ENCODE results near the gene HTATSF1.
A peak's percentile ranks its signal among the peaks of the same experiment; 100 is the strongest.

The HTATSF1 gene

DNA sequence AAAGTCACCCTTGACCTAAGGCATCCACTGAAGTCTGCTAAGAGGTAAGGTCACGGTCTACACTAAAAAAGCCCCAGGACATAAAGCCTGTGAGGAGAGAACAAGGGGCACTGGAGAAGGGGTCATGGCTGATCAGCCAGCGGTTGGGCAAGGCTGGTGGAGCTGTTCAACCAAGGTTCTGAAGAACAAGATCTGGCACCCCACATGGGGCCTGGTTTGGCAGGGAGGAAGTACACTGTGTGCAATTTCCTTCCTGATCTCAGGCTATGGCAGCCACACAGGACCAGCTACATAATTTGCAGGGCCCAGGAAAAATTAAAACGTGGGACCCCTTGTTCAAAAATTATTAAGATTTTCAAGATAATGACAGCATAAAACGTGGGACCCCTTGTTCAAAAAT is 23.7 kb upstream of the HTATSF1 start:
- peaks cover 7% of the 10 kb centered on the region for H3K9me3 Mint-ChIP-seq
- no peak for TF ChIP-seq CTCF (IDR thresholded peaks at IDR 0.05; ENCODE audit: unreplicated experiment in 3 of 3)
- no peak overlapping the region for H3K27ac Mint-ChIP-seq
- H3K4me3 Mint-ChIP-seq: no peak overlapping the region
- no peaks in the 10 kb centered on the region for H3K27me3 Mint-ChIP-seq (ENCODE audit: low read depth)
- H3K36me3 Mint-ChIP-seq (ENCODE audit: low read depth): no peaks in the 10 kb centered on the region
- peaks cover 12% of the 10 kb centered on the region for H3K4me1 Mint-ChIP-seq

DNA sequence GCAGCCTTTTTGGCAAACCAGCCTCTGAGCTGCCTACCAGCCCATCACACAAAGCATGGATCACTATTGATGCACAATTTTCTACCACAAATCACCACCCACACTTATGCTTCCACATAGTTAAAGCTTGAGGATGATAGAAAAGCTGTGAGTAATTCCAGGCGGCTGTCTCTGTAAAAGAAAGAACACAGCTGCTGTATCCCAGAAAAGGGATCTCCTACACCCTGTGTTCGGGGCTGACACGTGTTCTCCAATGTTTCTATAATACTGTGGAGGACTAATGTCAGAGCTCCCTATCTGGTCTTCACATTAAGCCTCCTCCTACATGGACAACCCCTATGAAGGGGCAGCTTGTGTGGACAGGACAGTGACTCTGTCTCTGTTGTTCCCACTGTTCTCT is 22.2 kb upstream of the HTATSF1 start:
- Mint-ChIP-seq H3K36me3 (ENCODE audit: low read depth) (no peaks in the 10 kb centered on the region), H3K4me3 (no peak overlapping the region), H3K9me3 (peaks cover 7% of the 10 kb centered on the region), H3K27me3 (ENCODE audit: low read depth) (no peaks in the 10 kb centered on the region), H3K4me1 (peaks cover 14% of the 10 kb centered on the region), H3K27ac (peak overlapping the region in 2 of 3 experiments; percentile 6 to 14)
- no peak for TF ChIP-seq CTCF (IDR thresholded peaks at IDR 0.05; ENCODE audit: unreplicated experiment in 3 of 3)

DNA sequence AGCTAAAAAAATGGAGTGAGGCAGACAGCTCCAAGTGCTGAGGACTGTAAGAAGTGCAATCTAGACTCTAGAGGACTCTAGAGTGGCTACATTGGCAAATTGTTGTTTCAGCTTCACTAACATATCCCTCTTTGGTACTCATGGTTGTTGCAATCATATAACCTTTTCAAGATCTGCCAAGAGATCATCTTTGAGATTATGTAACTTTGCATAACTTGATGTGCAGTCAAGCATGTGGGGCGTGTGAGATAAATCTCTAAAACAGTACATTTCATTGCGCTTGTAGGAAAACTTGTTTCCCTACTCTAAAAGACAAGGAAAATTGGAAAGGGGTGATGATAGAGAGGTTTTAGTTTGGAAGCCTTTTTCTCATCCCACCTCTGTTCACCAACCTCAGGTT is 20.9 kb upstream of the HTATSF1 start:
- Mint-ChIP-seq H3K27me3 (ENCODE audit: low read depth) (no peaks in the 10 kb centered on the region), H3K36me3 (ENCODE audit: low read depth) (no peaks in the 10 kb centered on the region), H3K9me3 (peaks cover 14% of the 10 kb centered on the region), H3K27ac (no peak overlapping the region), H3K4me3 (no peak overlapping the region), H3K4me1 (peaks cover 23% of the 10 kb centered on the region)
- no peak for TF ChIP-seq CTCF (IDR thresholded peaks at IDR 0.05; ENCODE audit: unreplicated experiment in 3 of 3)

DNA sequence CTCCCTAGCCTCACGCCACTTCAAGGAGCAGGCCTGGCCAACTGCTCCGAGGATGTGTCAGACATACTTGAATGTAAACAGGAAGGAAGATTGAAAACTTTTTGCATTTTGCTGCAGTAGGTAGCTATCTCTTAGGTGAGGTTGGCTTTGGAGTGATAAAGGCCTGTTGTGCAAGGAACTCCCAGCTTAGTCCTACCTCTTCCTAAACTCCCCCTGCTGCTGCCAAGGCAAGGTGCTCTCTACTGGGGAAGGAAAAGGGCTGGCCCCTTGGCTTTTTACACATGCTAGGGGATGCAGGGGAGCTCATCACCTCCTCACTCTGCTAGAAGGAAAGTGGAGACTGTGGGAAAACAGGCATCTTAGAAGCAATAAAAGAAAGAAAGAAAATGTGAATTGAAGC is 20.4 kb upstream of the HTATSF1 start:
- TF ChIP-seq CTCF (IDR thresholded peaks at IDR 0.05; ENCODE audit: unreplicated experiment in 3 of 3): no peak
- no peak overlapping the region for H3K4me3 Mint-ChIP-seq
- peaks cover 23% of the 10 kb centered on the region for H3K4me1 Mint-ChIP-seq
- no peaks in the 10 kb centered on the region for H3K27me3 Mint-ChIP-seq (ENCODE audit: low read depth)
- H3K9me3 Mint-ChIP-seq: peaks cover 12% of the 10 kb centered on the region
- H3K27ac Mint-ChIP-seq: no peak overlapping the region
- no peaks in the 10 kb centered on the region for H3K36me3 Mint-ChIP-seq (ENCODE audit: low read depth)

GRCh38 chrX:136480383-136480782 is 17.0 kb upstream of the HTATSF1 start:
- Mint-ChIP-seq H3K36me3 (ENCODE audit: low read depth) (no peaks in the 10 kb centered on the region), H3K4me3 (no peak overlapping the region), H3K9me3 (peaks cover 15% of the 10 kb centered on the region), H3K27me3 (ENCODE audit: low read depth) (no peaks in the 10 kb centered on the region), H3K27ac (peak overlapping the region; percentile 60 to 76 (median 67)), H3K4me1 (peaks cover 12% of the 10 kb centered on the region)
- TF ChIP-seq CTCF (IDR thresholded peaks at IDR 0.05; ENCODE audit: unreplicated experiment in 3 of 3): no peak

DNA sequence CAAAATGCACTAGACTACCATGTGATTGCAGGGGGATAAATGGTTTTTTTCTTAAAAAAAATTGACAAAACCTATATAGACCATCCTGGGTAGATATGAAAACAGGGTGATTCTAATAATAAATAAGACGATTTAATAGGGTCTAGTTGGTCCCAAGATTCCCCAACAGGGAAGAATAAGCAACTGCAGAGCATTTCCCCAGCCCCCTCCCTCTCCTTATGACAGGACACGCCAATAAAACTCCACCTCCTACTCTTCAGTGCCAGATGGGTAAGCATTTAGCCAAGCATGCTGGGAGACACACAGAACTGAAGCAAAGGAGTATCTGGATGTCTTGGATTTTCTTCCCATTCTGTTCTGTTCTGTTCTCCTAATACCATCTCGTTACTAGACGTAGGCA is 9.7 kb upstream of the HTATSF1 start, which contains the start of gene BRS3:
TSS of gene BRS3 (plus strand) at position 301 of the 400 bp plus-strand sequence. CDS start 168 bp downstream, outside the sequence.
- H3K27ac Mint-ChIP-seq: peak within 1 kb of the TSS in 1 of 3 experiments; percentile 47
- H3K4me1 Mint-ChIP-seq: peaks cover 11% of the 10 kb centered on the region
- no peak within 1 kb of the TSS for H3K4me3 Mint-ChIP-seq
- peaks cover 4% of the 10 kb centered on the region for H3K9me3 Mint-ChIP-seq
- no peak for TF ChIP-seq CTCF (IDR thresholded peaks at IDR 0.05; ENCODE audit: unreplicated experiment in 3 of 3)
- H3K27me3 Mint-ChIP-seq (ENCODE audit: low read depth): peaks cover 9% of the 10 kb centered on the region
- H3K36me3 Mint-ChIP-seq (ENCODE audit: low read depth): no peaks in the 10 kb centered on the region
